ENCODE results near the gene TOMM20.
"Not testable (repeated sequence)": the region's sequence is repeated elsewhere in the genome, so short reads cannot be mapped to it uniquely, and the experiment has no call there.

- not testable (repeated sequence) for TF ChIP-seq CTCF (IDR thresholded peaks at IDR 0.05 in 2 of 3, conservative IDR thresholded peaks at IDR 0.05 in 1 of 3; ENCODE audit: borderline replicate concordance in 1 of 3, insufficient read depth in 1 of 3, low read depth in 2 of 3, low read length in 2 of 3); FOSL1 (IDR thresholded peaks at IDR 0.05; ENCODE audit: low read depth); POLR2AphosphoS5 (IDR thresholded peaks at IDR 0.05; ENCODE audit: low read depth, low read length); POLR2A (IDR thresholded peaks at IDR 0.05; ENCODE audit: borderline replicate concordance, extremely low read depth, insufficient read depth, insufficient read length); EZH2phosphoT487 (IDR thresholded peaks at IDR 0.05; ENCODE audit: borderline replicate concordance); ZFX (IDR thresholded peaks at IDR 0.05); EZH2 (IDR thresholded peaks at IDR 0.05); CBX3 (IDR thresholded peaks at IDR 0.05; ENCODE audit: low read depth); MAX (IDR thresholded peaks at IDR 0.05); ATF3 (IDR thresholded peaks at IDR 0.05)
Observed at GRCh38 chr1:235080297-235080657, 48.4 kb downstream of the TOMM20 start.
